SK-N-SH (cell line): ENCODE data around the gene RNF121. TPM values are rescaled to one million over a fixed set of nuclear protein-coding genes. Genes with fewer than 3 reads are reported as not detected.

Source experiments
- CTCF ChIA-PET: fragments of 300-600, 350-600 bp; formaldehyde crosslinking; extraction: SDS; loops from one replicate; lab custom pipeline; 2021; lab: Yijun Ruan, JAX
- POLR2A ChIA-PET: fragments of 350-600 bp; sonication (Branson Sonifier 250); formaldehyde crosslinking; extraction: SDS; loops from one replicate; lab custom pipeline; 2020; ENCODE audit warnings: antibody characterized with exemption, inconsistent platforms; lab: Yijun Ruan, JAX
- DNase-seq: peaks from one replicate; pipeline ENCODE4 v3.0.0; 2012
- H2AFZ ChIP-seq: fragments of 200-600 bp; sonication (generic); 2 replicates; pipeline ENCODE4 v1.8.1; 2016; ENCODE audit warnings: antibody characterized with exemption, mild to moderate bottlenecking, low read depth
- H3F3A ChIP-seq: fragments of 200-600 bp; sonication (generic); replicated peaks from 2 replicates; pipeline ENCODE3; 2016; ENCODE audit warnings: antibody characterized with exemption, mild to moderate bottlenecking; ENCODE audit not compliant: insufficient read depth
- H3K27ac ChIP-seq, 2 experiments: fragments of 200-500 bp in 1 of 2; fragments of 200-600 bp in 1 of 2; sonication (Bioruptor generic) in 1 of 2; sonication (generic), shearing (Covaris generic) in 1 of 2; 2 replicates each; pipeline versions ENCODE4 v1.5.1 to v1.6.1; 2014 to 2016; ENCODE audit warnings: low read depth in 2 of 2, inconsistent platforms in 1 of 2, low read length in 1 of 2, mild to moderate bottlenecking in 1 of 2, mixed read lengths in 1 of 2
- H3K27me3 ChIP-seq: fragments of 200-600 bp; sonication (generic), shearing (Covaris generic); 2 replicates; pipeline ENCODE4 v1.6.1; 2016; ENCODE audit warnings: mixed run types; ENCODE audit not compliant: insufficient read depth
- H3K36me3 ChIP-seq, 2 experiments: fragments of 200-500 bp in 1 of 2; fragments of 200-600 bp in 1 of 2; sonication (Bioruptor generic) in 1 of 2; sonication (generic) in 1 of 2; replicated peaks in 1 of 2; 2 replicates each; pipeline versions ENCODE3 to v1.5.1; 2014 to 2016; ENCODE audit warnings: low read length in 1 of 2, mild to moderate bottlenecking in 1 of 2; ENCODE audit not compliant: insufficient read depth in 2 of 2, control insufficient read depth in 1 of 2
- H3K4me1 ChIP-seq, 2 experiments: fragments of 200-500 bp in 1 of 2; fragments of 200-600 bp in 1 of 2; sonication (Bioruptor generic) in 1 of 2; sonication (generic), shearing (Covaris generic) in 1 of 2; 2 replicates each; pipeline versions ENCODE4 v1.5.1 to v1.6.1; 2014 to 2016; ENCODE audit warnings: low read depth in 1 of 2, low read length in 1 of 2, mixed run types in 1 of 2; ENCODE audit not compliant: insufficient read depth in 2 of 2, control insufficient read depth in 1 of 2
- H3K4me2 ChIP-seq: fragments of 200-600 bp; sonication (generic), shearing (Covaris generic); 2 replicates; pipeline ENCODE4 v1.6.1; 2017; ENCODE audit warnings: mixed run types
- H3K4me3 ChIP-seq, 2 experiments: fragments of 200-500 bp in 1 of 2; fragments of 200-600 bp in 1 of 2; sonication (Bioruptor generic) in 1 of 2; sonication (generic), shearing (Covaris generic) in 1 of 2; 2 replicates each; pipeline versions ENCODE4 v1.5.1 to v1.8.1; 2014 to 2016; ENCODE audit warnings: low read depth in 2 of 2, inconsistent platforms in 1 of 2, low read length in 1 of 2, mild to moderate bottlenecking in 1 of 2, mixed read lengths in 1 of 2, moderate library complexity in 1 of 2
- H3K79me2 ChIP-seq: fragments of 200-600 bp; sonication (generic); 2 replicates; pipeline ENCODE4 v1.8.1; 2017; ENCODE audit warnings: mild to moderate bottlenecking; ENCODE audit not compliant: insufficient read depth
- H3K9ac ChIP-seq: fragments of 200-600 bp; sonication (generic); 2 replicates; pipeline ENCODE4 v1.6.1; 2017; ENCODE audit warnings: mixed run types
- H3K9me2 ChIP-seq: fragments of 200-600 bp; sonication (generic); 2 replicates; pipeline ENCODE4 v1.6.1; 2017; ENCODE audit warnings: mixed run types
- H3K9me3 ChIP-seq: fragments of 200-600 bp; sonication (generic); 2 replicates; pipeline ENCODE4 v1.6.1; 2017; ENCODE audit warnings: mixed run types, mild to moderate bottlenecking, moderate library complexity
- H4K20me1 ChIP-seq: fragments of 200-600 bp; sonication (generic); 2 replicates; pipeline ENCODE4 v1.6.1; 2017; ENCODE audit warnings: mild to moderate bottlenecking, mixed run types; ENCODE audit not compliant: insufficient read depth
- CHD2 ChIP-seq: fragments of 150-350 bp; IDR thresholded peaks from 2 replicates; pipeline ENCODE4 v1.6.1; 2018; ENCODE audit warnings: low read length; ENCODE audit not compliant: partially characterized antibody
- CTCF ChIP-seq: fragments of 200-600 bp; sonication (generic); IDR thresholded peaks from 2 replicates; pipeline ENCODE4 v1.6.1; 2017; ENCODE audit warnings: antibody characterized with exemption, mild to moderate bottlenecking, moderate library complexity
- ELF1 ChIP-seq: IDR thresholded peaks from 2 replicates; pipeline ENCODE4 v1.4.0; 2012
- EP300 ChIP-seq, 2 experiments: IDR thresholded peaks; 2 replicates each; pipeline versions ENCODE4 v1.4.0 to v1.6.1; 2012; ENCODE audit warnings: borderline replicate concordance in 1 of 2, low read depth in 1 of 2, low read length in 1 of 2
- GABPA ChIP-seq: IDR thresholded peaks from 2 replicates; pipeline ENCODE4 v1.4.0; 2012; ENCODE audit warnings: low read depth, mild to moderate bottlenecking
- JUND ChIP-seq: IDR thresholded peaks from 2 replicates; pipeline ENCODE4 v1.4.0; 2012
- MEF2A ChIP-seq: IDR thresholded peaks from 2 replicates; pipeline ENCODE4 v1.4.0; 2012; ENCODE audit warnings: low read depth, borderline replicate concordance
- MXI1 ChIP-seq: IDR thresholded peaks from 2 replicates; pipeline ENCODE4 v1.6.1; 2012; ENCODE audit warnings: mild to moderate bottlenecking, low read depth, low read length, improper control_type of control experiment
- RCOR1 ChIP-seq: fragments of 150-350 bp; IDR thresholded peaks from 2 replicates; pipeline ENCODE4 v1.6.1; 2017; ENCODE audit warnings: antibody characterized with exemption, low read length
- SIN3A ChIP-seq: IDR thresholded peaks from 2 replicates; pipeline ENCODE4 v1.6.1; 2012; ENCODE audit warnings: low read depth, mild to moderate bottlenecking, low read length, moderate library complexity, borderline replicate concordance
- SMC3 ChIP-seq: IDR thresholded peaks from 2 replicates; pipeline ENCODE4 v1.6.1; 2012; ENCODE audit warnings: low read depth, low read length, improper control_type of control experiment
- TCF12 ChIP-seq: IDR thresholded peaks from 2 replicates; pipeline ENCODE4 v1.4.0; 2012
- USF1 ChIP-seq: IDR thresholded peaks from 2 replicates; pipeline ENCODE4 v1.4.0; 2012; ENCODE audit warnings: low read depth, borderline replicate concordance
- USF2 ChIP-seq: fragments of 150-350 bp; IDR thresholded peaks from 2 replicates; pipeline ENCODE4 v1.6.1; 2017; ENCODE audit warnings: antibody characterized with exemption, low read length, low read depth, borderline replicate concordance
- YY1 ChIP-seq: IDR thresholded peaks from 2 replicates; pipeline ENCODE4 v1.4.0; 2012; ENCODE audit warnings: low read depth, mild to moderate bottlenecking
- WGBS: methylation state at CpG from one replicate; pipeline ENCODE4 v1.1.6; 2017; ENCODE audit warnings: low lambda C conversion rate; 5-methylcytosine and 5-hydroxymethylcytosine counted together
- polyA plus RNA-seq, 3 experiments: library from polyadenylated mRNA; depleted of rRNA; stranded (reverse); fragments of >200 nt; gene quantifications; 2 replicates each; pipeline ENCODE4 v1.2.3, GENCODE V29; 2012

Gene RNF121
- polyA plus RNA-seq, 1 of the 3 experiments (the other 2 are of a cell fraction) = 49.5 TPM

GRCh38 chr11:72026090-72026489 lies 97.2 kb downstream of the RNF121 start:
- POLR2A ChIA-PET = interaction anchor here (1.1 to 2.4 kb wide), 5 partner anchors 13 to 196 kb away, joined by 3 to 21 read pairs (median 6); no protein-coding TSS in a partner anchor
- Histone ChIP-seq H3K4me3 (no peak overlapping the region), H3K4me1 (peaks cover 11 to 16% of the 10 kb centered on the region in 2 experiments; a peak in 3 of 4 replicates), H3K27me3 (no peaks in the 10 kb centered on the region), H2AFZ (no peak overlapping the region), H3K27ac (peak overlapping the region; percentile 40 to 71), H3K79me2 (peaks cover 74% of the 10 kb centered on the region), H3K9me2 (no peaks in the 10 kb centered on the region), H3K9me3 (no peaks in the 10 kb centered on the region), H3K9ac (no peak overlapping the region; the same call in 1 of the 2 replicates), H3K4me2 (peak overlapping the region; percentile 34; the same call in 1 of the 2 replicates), H3K36me3 (peaks cover 81 to 82% of the 10 kb centered on the region in 2 experiments)
- 85% methylated on average over 1 of the region's 1 CpG for WGBS
- CTCF ChIA-PET = interaction anchor here (0.6 to 21.4 kb wide), 13 partner anchors 9 to 405 kb away, joined by 3 to 416 read pairs (median 20); partner anchors contain the start of gene LAMTOR1
- TF ChIP-seq CTCF = no peak
- TF ChIP-seq, all 33 proteins: peak for 0
- no peak for DNase-seq
- H4K20me1 ChIP-seq = peaks cover 32% of the 10 kb centered on the region
- H3F3A ChIP-seq = peaks cover 34% of the 10 kb centered on the region

GRCh38 chr11:72030472-72031045 lies 101.7 kb downstream of the RNF121 start:
- H3K4me2 ChIP-seq = no peak overlapping the region
- no peak for DNase-seq
- H3K27me3 ChIP-seq = no peaks in the 10 kb centered on the region
- CTCF ChIA-PET = interaction anchor here (0.6 to 21.4 kb wide), 5 partner anchors 37 to 152 kb away, joined by 3 to 416 read pairs (median 3); partner anchors contain the start of gene LAMTOR1
- no peak overlapping the region for H3K4me3 ChIP-seq
- WGBS = 88% methylated on average over 1 of the region's 1 CpG
- no peak overlapping the region for H3K27ac ChIP-seq
- peaks cover 46% of the 10 kb centered on the region for H4K20me1 ChIP-seq
- peaks cover 85% of the 10 kb centered on the region for H3K79me2 ChIP-seq
- no peak overlapping the region for H3K9ac ChIP-seq
- no peaks in the 10 kb centered on the region for H3K9me2 ChIP-seq
- POLR2A ChIA-PET = interaction anchor here (0.6 to 3.1 kb wide), 2 partner anchors 9 to 113 kb away, joined by 4 to 15 read pairs; no protein-coding TSS in a partner anchor
- no peak overlapping the region for H2AFZ ChIP-seq
- H3F3A ChIP-seq = peaks cover 39% of the 10 kb centered on the region
- peaks cover 2 to 8% of the 10 kb centered on the region in 2 experiments; a peak in 3 of 4 replicates for H3K4me1 ChIP-seq
- no peak for TF ChIP-seq ELF1
- no peak for TF ChIP-seq SMC3
- no peak for TF ChIP-seq MEF2A
- no peaks in the 10 kb centered on the region for H3K9me3 ChIP-seq
- H3K36me3 ChIP-seq = peaks cover 54 to 81% of the 10 kb centered on the region in 2 experiments

GRCh38 chr11:72036687-72037086 lies 107.8 kb downstream of the RNF121 start:
- no peak overlapping the region for H3K4me3 ChIP-seq
- peaks cover 94% of the 10 kb centered on the region for H3K79me2 ChIP-seq
- WGBS = 94% methylated on average over 3 of the region's 3 CpGs
- H3K4me1 ChIP-seq = peaks cover 10 to 28% of the 10 kb centered on the region in 2 experiments
- H4K20me1 ChIP-seq = peaks cover 37% of the 10 kb centered on the region
- H3K27me3 ChIP-seq = no peaks in the 10 kb centered on the region
- ChIA-PET POLR2A (no interaction called here), CTCF (interaction anchor here (0.7 to 2.7 kb wide), 2 partner anchors 12 to 108 kb away, joined by 3 to 35 read pairs; no protein-coding TSS in a partner anchor)
- no peak overlapping the region for H3K4me2 ChIP-seq
- no peak for DNase-seq
- peaks cover 16 to 39% of the 10 kb centered on the region in 2 experiments for H3K36me3 ChIP-seq
- no peaks in the 10 kb centered on the region for H3K9me3 ChIP-seq
- H3K9me2 ChIP-seq = no peaks in the 10 kb centered on the region
- peaks cover 14% of the 10 kb centered on the region for H3F3A ChIP-seq
- no peak overlapping the region for H3K9ac ChIP-seq
- peak overlapping the region in 1 of 2 experiments; percentile 12; a peak in 1 of 4 replicates for H3K27ac ChIP-seq
- H2AFZ ChIP-seq = no peak overlapping the region
- TF ChIP-seq RCOR1 (no peak), GABPA (no peak), SMC3 (no peak), YY1 (no peak), CHD2 (no peak), SIN3A (no peak), USF1 (no peak), JUND (no peak), MXI1 (no peak), TCF12 (no peak), USF2 (no peak), CTCF (no peak), EP300 (IDR thresholded peaks at IDR 0.05; ENCODE audit: borderline replicate concordance in 1 of 2, low read depth in 1 of 2, low read length in 1 of 2) (no peak)
